Activated T-helper 2 cell treated with anti-CD3 and anti-CD28 coated beads, Interferon-gamma antibody, Interleukin-2, Interleukin-4, amounts not matched to agents 10 μg/mL and 5 μg/mL and 100 μg/mL, durations not matched to agents 14 hours and 24 hours and 36 hours (primary cell): ENCODE measurements around the gene ARVCF. TPM values are rescaled to one million over a fixed set of nuclear protein-coding genes. Genes with fewer than 3 reads are reported as not detected.
"Not testable (repeated sequence)": the region's sequence is repeated elsewhere in the genome, so short reads cannot be mapped to it uniquely, and the experiment has no call there.

ENCODE experiments used
- DNase-seq: peaks from one replicate; pipeline ENCODE4 v3.0.0; 2021; ENCODE audit warnings: low spot score
- H3K27ac Mint-ChIP-seq: one replicate; pipeline ENCODE4 v1.8.0; 2021; ENCODE audit warnings: mixed read lengths
- H3K27me3 Mint-ChIP-seq: one replicate; pipeline ENCODE4 v1.8.0; 2021; ENCODE audit warnings: low read depth, mixed read lengths
- H3K36me3 Mint-ChIP-seq: one replicate; pipeline ENCODE4 v1.8.0; 2021; ENCODE audit warnings: low read depth, mixed read lengths
- H3K4me1 Mint-ChIP-seq: one replicate; pipeline ENCODE4 v1.8.0; 2021; ENCODE audit warnings: low read depth, mixed read lengths
- H3K4me3 Mint-ChIP-seq: one replicate; pipeline ENCODE4 v1.8.0; 2021; ENCODE audit warnings: low read depth, mild to moderate bottlenecking, moderate library complexity, mixed read lengths
- H3K9me3 Mint-ChIP-seq: one replicate; pipeline ENCODE4 v1.8.0; 2021; ENCODE audit warnings: mixed read lengths
- intact Hi-C: fragments of 100-400 bp; cut with micrococcal nuclease; formaldehyde crosslinking; loops from one replicate; pipeline ENCODE4 v1.15.1; 2023
- total RNA-seq: library from RNA; stranded (reverse); gene quantifications from 2 replicates; pipeline ENCODE4 v1.2.3, GENCODE V29; 2022

The ARVCF gene
- total RNA-seq, 1 donor from 2014 or later, result 3.9 TPM

- Mint-ChIP-seq H3K9me3 (peaks cover 7% of the 10 kb centered on the region), H3K36me3 (peaks cover 5% of the 10 kb centered on the region), H3K4me1 (peaks cover 2% of the 10 kb centered on the region), H3K27me3 (no peaks in the 10 kb centered on the region), H3K4me3 (no peak overlapping the region), H3K27ac (no peak overlapping the region)
- intact Hi-C loops, result no loop called here
- DNase-seq, result no peak
These were observed 85.8 kb downstream of the ARVCF start for GRCh38 chr22:19930551-19931486.

DNA sequence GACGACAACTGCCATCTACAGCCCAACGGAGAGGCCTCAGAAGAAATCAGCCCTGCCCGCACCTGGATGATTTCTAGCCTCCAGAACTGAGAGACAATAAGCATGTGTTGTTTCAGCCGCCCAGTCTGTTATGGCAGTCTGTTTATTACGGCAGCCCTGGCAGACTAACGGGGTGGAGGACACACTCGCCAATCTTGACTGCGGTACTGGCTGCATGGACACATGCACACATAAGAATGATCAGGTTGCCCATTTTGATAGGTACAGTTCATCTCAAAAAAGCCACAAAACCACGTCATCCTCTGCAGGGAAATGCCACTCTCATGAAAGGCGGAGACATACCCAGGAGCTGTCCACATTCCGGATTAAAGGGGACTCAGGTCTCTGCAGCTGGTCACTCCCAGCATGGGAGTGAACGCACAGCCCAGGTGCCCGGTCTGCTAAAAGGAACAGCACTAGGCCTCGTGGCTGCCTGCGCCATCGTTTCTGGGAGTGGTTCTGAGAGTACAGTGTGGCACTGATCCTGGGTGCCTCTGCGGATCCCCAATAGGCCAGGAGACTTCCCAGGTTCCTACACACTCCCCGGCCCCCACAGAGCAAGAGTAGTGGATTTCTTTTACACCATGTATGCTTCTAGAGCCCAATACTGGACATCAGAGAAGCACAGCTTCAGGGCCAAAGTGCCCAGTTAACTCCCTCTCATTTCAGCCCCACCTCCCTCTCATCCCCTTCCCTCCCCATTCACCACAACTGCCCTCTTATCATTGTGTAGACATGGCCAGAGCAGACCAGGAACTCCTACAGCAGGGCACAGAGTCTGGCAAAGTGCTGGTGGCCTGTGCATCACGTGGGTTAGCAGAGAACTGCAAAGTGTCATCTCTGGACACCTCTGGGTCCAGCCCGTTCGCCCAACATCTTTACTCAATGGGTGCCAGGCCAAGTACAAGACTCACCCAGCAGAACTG lies 86.8 kb downstream of the ARVCF start:
- DNase-seq, result no peak
- Mint-ChIP-seq H3K4me3 (no peak overlapping the region), H3K36me3 (no peaks in the 10 kb centered on the region), H3K27me3 (no peaks in the 10 kb centered on the region), H3K9me3 (no peaks in the 10 kb centered on the region), H3K4me1 (peaks cover 2% of the 10 kb centered on the region), H3K27ac (no peak overlapping the region)
- intact Hi-C loops, result no loop called here

DNA sequence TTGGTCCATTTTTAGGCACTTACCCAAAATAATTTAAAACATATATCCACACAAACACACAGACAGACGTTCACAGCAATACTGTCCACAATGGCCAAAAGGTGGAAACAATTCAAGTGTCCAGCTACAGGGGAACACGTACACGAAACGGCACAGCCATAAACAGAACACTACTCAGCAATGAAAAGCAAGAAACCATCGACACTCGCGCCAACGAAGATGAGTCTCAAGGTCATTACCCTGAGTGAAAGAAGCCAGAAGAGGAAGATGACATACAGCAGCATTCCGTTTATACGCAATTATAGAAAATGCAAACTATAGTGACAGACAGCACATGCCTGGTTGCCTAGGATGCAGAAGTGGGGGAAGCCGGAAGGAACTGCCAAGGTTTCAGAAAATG lies 88.4 kb downstream of the ARVCF start:
- H3K36me3 Mint-ChIP-seq, result no peaks in the 10 kb centered on the region
- intact Hi-C loops, result no loop called here
- no peak overlapping the region for H3K4me3 Mint-ChIP-seq
- H3K4me1 Mint-ChIP-seq, result peaks cover 2% of the 10 kb centered on the region
- no peaks in the 10 kb centered on the region for H3K9me3 Mint-ChIP-seq
- H3K27me3 Mint-ChIP-seq, result no peaks in the 10 kb centered on the region
- DNase-seq, result no peak
- no peak overlapping the region for H3K27ac Mint-ChIP-seq

DNA sequence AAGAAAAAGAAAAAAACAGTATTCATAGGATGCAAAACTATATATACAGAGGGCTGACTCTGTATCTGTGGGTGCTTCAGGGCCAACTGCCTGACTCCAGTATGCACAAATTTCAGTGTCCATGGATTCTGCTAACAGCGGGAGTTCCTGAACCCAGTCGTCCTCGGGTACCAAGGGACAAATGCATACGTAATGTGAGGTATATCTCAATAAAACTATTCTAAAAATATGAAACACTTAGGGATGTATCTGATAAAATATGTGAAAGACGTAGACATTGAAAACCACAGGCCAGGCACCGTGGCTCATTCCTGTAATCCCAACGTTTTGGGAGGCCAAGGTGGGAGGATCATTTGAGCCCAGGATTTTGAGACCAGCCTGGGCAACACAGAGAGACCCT lies 88.9 kb downstream of the ARVCF start:
- Mint-ChIP-seq H3K27ac (no peak overlapping the region), H3K9me3 (no peaks in the 10 kb centered on the region), H3K4me1 (peaks cover 2% of the 10 kb centered on the region), H3K4me3 (no peak overlapping the region), H3K27me3 (no peaks in the 10 kb centered on the region), H3K36me3 (no peaks in the 10 kb centered on the region)
- intact Hi-C loops, result no loop called here
- DNase-seq, result no peak

- intact Hi-C loops, H3K27ac Mint-ChIP-seq, H3K36me3 Mint-ChIP-seq, H3K27me3 Mint-ChIP-seq, H3K4me3 Mint-ChIP-seq, H3K9me3 Mint-ChIP-seq, H3K4me1 Mint-ChIP-seq, DNase-seq: not testable (repeated sequence)
These were observed 90.6 kb downstream of the ARVCF start for GRCh38 chr22:19926028-19926427.

GRCh38 chr22:19923914-19924513 lies 92.6 kb downstream of the ARVCF start:
- no peaks in the 10 kb centered on the region for H3K4me1 Mint-ChIP-seq
- H3K4me3 Mint-ChIP-seq, result no peak overlapping the region
- H3K9me3 Mint-ChIP-seq, result no peaks in the 10 kb centered on the region
- no peaks in the 10 kb centered on the region for H3K27me3 Mint-ChIP-seq
- no peaks in the 10 kb centered on the region for H3K36me3 Mint-ChIP-seq
- intact Hi-C loops, result no loop called here
- DNase-seq, result no peak
- no peak overlapping the region for H3K27ac Mint-ChIP-seq

DNA sequence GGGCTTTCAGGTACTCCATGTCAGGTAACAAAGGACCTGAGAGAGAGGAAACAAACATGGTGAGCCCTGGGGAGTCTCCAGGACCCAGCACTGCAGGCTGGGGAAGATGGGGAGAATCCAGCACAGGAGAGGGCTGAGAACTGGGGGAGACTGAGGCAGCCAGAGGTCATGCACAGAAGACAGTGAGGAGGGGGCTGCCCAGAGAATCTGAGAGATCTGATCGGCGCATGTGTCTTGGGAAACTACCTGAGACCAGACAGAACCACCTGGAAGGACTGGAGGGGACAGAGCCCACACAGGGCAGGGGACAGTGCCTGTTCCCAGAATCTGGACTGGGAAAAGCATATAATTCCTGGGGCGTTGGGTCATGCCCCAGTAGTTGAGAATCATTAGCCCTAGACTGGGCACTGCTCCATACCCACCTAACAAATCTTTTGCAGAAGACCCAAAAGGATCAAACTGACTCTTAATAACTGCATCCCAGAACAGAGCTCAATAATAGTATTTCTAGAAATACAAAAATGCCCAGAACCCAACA lies 95.0 kb downstream of the ARVCF start:
- intact Hi-C loops, result no loop called here
- no peak overlapping the region for H3K27ac Mint-ChIP-seq
- no peaks in the 10 kb centered on the region for H3K9me3 Mint-ChIP-seq

More for the DNA sequence above, 95.0 kb downstream of the ARVCF start:
- Mint-ChIP-seq H3K4me3 (no peak overlapping the region), H3K27me3 (no peaks in the 10 kb centered on the region), H3K36me3 (no peaks in the 10 kb centered on the region), H3K4me1 (no peaks in the 10 kb centered on the region)
- DNase-seq, result no peak

Other genes with a start within 250 kb of the ARVCF start
- gene GNB1L, start 161.9 kb downstream of the ARVCF start, total RNA-seq, result 14.7 and 17.7 TPM in 2 replicates
- 16.6 and 19.0 TPM in 2 replicates for gene RTL10, start 161.9 kb downstream of the ARVCF start, total RNA-seq
- 93.4 and 95.6 TPM in 2 replicates for gene COMT, start 75.1 kb downstream of the ARVCF start, total RNA-seq
- gene TXNRD2, start 75.0 kb downstream of the ARVCF start, total RNA-seq, result 19.9 and 20.9 TPM in 2 replicates
- 27.4 and 30.0 TPM in 2 replicates for gene TANGO2, start 4.3 kb upstream of the ARVCF start, total RNA-seq
- 63.1 and 66.4 TPM in 2 replicates for gene DGCR8, start 63.4 kb upstream of the ARVCF start, total RNA-seq
- gene RANBP1, start 99.3 kb upstream of the ARVCF start, total RNA-seq, result 444 and 452 TPM in 2 replicates
- gene TRMT2A, start 100.4 kb upstream of the ARVCF start, total RNA-seq, result 94.1 and 103 TPM in 2 replicates
- 77.3 and 82.4 TPM in 2 replicates for gene ZDHHC8, start 115.0 kb upstream of the ARVCF start, total RNA-seq
- gene CCDC188, start 134.2 kb upstream of the ARVCF start, total RNA-seq, result 0.11 TPM in 1 of 2 replicates, not detected in the other